Smooth muscle cell of the brain vasculature (primary cell): Measurements from ENCODE around the gene SIK1.
"Not testable (repeated sequence)": the region's sequence is repeated elsewhere in the genome, so short reads cannot be mapped to it uniquely, and the experiment has no call there.

Experiments
- DNase-seq: peaks from one replicate; pipeline ENCODE4 v3.0.0-alpha.2; 2012; ENCODE audit warnings: low read depth, low spot score

The SIK1 gene

DNA sequence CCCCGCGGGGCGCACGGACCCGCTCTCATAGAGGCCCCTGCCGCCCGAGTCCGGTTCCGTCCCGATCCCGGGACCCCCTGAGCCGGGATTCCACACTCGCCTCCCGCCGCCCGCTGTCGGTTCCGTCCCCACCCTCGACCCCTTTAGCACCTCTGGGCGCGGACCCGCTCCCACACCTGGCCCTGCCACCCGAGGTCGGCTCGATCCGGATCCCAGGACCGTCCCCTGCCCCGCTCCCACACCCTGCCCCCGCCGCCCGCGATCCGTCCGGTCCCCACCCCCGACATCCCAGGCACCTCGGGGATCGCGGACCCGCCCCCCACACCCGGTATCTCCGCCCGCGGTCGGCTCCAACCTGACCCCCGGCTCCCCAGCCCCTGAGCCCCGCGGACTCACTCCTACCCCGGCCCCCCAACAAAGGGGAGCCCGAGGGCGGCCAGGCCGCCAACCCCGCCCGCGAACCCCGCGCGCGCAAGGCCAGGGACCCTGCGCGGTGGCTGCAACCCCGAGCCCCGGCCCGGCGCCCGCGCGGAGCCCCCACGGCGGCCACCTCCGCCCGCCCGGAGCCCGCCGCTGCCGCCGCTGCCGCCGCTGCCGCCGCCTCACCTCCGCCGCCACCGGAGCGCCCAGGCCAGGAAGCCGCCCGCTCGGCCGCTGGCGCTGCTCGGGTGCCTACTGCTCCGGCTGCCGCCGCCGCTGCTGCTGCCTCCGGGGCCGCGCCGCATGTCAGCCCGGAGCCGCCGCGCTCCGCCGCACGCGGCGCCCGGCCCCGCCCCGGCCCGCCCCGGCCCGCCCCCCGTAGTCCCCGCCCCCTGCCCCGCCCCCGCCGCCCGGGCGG, at the start of gene SIK1:
Gene SIK1, minus strand, starts transcription at position 728 of the 838 bp plus-strand sequence. CDS start 953 bp downstream, outside the sequence.
- not testable (repeated sequence) for DNase-seq

DNA sequence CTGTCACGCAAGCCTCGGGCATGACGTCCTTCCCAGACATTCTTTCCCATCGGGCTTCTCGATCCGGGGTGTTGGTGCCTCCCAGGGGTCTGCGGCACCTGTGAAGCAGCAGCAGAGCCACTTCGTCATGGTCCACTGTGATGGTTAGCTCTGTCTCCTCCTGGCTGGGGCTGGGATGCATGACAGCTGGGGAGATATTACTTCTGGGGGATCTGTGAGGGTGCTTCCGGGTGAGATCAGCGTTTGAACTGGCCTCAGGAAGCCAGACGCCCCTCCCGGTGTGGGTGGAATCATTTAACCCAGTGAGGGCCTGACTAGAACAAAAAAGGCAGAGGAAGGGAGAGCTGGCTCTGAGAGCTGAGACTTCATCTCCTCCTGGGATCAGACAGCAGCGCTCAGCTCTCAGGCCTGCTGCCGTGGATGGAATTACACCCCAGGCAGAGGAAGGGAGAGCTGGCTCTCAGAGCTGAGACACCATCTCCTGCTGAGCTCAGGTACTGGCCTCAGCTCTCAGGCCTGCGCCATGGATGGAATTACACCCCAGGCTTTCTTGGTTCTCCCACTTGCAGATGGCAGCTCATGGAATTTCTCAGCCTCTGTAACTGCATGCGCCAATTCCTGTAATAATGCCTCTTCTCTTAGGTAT, 44.8 kb upstream of the SIK1 start:
- not testable (repeated sequence) for DNase-seq

DNA sequence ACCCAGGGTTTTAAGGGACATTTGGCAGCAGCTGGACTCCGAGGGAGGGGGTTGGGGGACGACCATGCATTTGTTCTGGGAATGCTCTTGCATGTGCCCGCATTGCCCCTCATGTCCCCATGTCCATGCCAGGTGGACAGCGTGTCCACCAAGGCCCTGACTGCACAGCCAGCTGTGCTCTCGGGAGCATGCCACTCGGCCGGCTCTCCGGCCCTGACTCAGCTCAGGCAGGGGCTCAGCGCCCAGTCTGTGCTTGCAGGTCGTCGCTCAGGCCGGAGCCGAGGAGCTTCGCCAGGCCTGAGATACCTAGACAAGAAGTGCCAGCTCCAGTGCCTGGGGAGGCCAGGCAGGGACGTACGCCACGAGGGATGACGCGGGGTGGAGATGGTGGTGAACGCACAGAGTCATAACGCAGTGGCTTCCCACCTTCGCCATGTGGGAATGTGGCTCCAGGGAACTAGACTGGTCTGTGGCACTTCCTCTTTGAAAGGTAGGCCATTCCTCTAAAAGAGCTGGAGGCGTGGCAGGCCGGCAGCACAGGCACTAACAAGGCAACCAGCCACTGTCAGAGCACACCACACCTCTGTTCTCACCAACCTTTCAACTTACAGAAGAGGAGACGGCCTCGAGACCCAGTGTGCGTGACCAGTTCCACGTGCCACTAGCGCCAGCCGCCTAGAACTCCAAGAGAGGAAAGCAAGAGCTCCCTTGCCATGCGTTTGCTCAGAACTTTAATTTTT, 43.0 kb upstream of the SIK1 start:
- not testable (repeated sequence) for DNase-seq

DNA sequence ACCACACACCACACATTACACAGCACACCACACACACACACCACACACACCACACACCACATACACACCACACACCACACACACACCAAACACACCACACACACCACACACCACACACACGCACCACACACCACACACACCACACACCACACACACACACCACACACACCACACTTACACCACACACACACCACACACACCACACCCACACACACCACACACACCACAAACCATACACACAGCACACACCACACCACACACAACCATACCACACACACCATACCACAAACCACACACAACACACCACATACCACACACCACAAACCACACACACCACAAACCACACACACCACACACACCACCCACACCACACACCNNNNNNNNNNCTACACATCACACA, 40.9 kb upstream of the SIK1 start:
- no peak for DNase-seq

DNA sequence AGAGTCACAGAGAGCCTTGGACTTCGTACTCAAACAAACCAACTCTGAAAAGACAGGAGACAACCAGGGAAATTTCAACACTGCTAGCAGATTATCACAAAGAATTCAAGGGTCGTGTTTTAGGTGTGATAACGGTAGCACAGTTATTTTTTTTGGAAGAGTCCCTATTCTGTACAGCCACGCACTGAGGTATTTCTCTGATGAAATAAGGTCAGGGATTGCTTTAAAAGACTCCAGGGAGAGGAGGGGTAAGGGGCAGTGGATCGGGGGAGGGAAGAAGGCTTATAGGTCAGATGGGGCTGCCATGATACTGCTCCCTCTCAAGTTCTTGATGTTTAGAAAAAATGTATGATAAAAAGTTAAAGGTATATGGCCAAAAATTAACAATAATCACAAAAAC, 38.2 kb upstream of the SIK1 start:
- DNase-seq: not testable (repeated sequence)

DNA sequence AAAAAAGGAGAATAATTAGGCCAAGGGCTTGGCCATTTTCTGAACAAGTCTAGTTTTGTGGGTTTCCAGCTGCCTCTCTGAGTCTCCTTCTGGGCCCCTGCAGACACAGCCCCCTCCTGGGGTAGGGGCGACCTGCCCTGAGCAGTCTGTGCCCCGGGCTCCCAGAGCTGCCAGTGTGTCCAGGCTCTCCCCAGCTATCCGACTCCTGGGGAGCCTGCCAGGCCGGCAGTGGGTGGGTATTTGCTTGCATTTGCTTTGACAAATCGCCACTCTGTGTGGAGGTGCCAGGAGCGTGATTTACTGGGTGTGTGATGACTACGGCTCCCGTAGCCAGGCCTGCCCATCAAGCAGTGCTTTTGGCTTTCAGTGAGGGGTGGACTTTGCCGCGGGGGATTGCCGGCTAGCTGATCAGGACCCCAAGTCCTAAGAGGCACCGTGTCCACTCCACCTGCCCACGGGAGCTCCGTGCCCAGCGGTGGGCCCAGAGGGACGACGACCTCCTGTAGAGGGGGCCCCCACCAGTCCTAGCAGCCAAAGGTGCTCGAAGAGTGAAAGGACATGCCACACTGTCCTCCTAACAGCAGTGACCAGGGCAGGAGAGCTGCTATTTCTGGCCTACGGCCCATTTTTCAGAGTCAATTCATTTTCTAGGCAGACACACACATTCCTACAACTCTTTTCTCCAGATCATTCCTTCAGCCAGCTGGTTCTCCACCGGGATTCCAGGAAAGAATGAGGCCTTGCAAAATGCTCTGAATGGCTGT, 36.7 kb upstream of the SIK1 start:
- not testable (repeated sequence) for DNase-seq

DNA sequence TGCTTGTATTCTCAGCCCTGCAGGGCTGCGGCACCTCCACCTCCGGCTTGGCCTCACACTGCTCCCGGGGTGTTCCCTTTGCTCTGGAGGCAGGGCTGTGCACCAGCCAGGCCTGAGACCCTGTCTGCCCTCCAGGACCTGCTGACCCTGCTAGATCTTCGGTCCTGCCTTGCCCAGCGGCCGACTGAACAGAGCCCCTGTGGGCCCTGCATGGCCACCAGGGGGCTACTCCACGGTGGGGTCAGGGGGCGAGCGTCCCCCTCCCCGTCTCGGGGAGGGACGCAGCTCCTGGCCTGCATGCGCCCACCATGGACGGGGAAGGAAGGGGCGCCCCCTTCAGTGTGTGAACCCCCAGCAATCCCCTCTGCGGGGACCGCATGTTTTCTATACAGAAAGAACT, 36.0 kb upstream of the SIK1 start:
- not testable (repeated sequence) for DNase-seq

DNA sequence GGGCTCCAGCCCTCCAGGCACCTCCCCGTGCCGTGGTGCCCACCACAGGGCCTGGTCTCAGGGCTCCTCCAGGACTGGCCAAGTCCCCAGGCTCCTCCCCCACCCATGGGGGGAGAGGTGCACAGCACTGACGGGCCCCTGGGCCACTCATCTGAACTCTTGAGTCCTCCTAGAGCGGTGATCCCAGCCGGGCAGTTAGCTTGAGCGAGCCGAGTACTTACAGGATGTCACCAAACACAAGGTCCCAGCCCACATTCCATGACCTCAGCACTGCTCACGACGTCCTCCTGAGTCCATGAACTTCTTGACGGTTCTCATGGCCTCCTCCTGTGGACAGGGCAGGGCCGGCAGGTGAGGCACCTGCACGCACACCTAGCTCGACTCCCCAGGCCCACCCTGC, 33.5 kb upstream of the SIK1 start:
- not testable (repeated sequence) for DNase-seq

DNA sequence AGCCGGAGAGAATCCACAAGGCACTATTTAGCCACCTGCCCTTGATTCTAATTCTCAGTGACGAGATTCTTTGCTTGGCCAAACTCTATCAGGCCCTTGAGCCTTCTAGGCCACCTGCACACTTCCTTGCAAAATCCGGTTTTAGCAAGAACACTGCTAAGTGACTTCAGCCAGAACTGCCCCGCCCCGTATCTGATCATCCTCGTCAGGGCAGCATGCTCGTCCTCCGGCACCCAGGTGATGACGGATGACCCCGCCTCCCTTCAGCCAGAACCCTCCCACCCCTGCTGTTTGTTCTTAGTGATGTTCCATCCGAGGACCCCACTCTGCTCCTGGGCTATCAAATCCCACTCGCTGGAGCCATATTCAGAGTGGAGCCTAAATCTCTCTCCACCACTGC, 32.1 kb upstream of the SIK1 start:
- not testable (repeated sequence) for DNase-seq

DNA sequence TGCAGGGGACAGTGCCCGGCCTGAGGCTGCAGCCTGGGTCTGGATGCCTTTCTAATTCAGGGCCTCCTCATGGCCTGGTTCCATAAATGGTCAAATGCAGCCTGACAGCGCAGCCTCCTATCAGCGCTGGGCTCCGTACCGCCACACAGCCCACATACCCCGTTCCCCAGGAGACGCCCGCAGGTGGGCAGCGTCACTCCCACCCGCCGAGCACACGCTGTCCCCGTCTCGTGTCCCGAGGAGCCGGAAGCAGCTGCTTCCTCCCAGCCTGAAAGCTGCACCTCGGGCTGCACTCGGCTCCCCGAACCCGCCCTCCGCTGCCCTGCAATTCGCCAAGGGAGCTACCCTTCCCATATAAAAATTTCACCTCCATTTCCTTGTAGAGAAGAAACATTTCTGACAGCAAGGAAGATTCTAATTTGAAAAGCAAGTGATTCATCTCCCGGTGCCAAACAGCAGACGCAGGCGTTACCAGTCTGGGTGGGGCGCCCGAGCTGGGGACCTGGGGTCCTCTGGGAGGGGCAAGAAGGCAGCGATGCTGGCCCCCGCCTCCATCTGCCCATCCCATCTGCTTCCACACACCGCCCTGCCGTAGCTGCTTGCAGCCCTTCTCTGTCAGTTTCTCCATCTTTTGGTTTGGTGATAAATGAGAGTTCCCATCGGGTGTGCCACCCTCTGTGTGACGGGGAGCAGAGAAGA, 29.8 kb upstream of the SIK1 start:
- not testable (repeated sequence) for DNase-seq

DNA sequence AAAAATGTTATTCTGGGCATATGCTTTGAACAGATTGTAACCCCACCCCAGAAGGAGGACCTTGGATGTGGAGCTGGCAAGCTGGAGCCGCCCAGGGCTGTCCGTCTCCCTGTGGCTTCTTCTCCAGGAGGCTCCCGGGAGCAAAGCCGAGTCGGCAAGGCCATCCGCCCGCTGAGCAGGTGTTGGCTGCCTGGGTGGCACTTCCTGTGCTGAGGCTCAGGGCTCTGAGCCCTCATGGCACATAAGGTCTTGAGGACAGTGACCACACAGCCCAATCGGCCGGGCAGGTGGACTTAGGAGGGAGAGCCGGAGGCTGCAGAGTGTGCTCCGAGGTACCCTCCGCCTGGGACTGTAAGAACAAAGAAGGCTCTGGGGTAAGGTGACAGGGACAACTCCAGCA, 28.8 kb upstream of the SIK1 start:
- not testable (repeated sequence) for DNase-seq

DNA sequence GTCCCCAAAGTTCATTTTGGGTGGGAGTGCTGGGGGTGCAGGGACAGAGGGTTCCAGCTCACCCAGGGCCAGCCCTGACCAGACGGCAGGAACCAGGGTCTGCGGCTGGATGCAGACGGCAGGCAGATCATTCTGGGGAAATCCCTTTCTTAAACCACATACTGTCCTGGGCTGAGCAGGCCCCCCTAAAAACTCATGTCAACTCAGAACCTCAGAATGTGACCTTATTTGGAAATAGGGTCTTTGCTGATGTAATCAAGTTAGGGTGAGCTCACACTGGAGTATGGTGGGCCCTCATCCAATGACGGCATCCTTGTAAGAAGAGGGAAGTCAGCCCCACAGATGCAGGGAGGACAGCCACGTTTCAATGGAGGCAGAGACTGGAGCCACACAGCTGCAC, 27.2 kb upstream of the SIK1 start:
- not testable (repeated sequence) for DNase-seq

DNA sequence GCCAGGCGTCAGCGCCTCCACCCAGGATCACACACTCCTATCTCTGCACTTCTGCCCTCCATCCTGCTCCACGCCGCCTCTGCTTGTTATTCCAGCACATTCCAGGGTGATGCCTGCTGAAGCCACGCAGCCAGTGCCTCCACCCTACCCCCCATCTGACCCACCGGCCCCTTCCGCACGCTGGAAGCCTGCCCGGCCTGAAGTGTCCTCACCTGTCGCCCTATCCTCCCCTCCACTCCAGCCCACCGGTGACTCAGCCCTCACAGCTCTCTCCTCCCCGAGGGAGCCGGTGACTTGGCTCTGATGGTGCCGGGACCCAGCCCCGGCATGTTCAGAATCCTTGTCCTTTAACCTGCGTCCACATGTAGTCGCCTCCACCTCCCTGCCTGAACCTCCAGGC, 24.9 kb upstream of the SIK1 start:
- DNase-seq: not testable (repeated sequence)

DNA sequence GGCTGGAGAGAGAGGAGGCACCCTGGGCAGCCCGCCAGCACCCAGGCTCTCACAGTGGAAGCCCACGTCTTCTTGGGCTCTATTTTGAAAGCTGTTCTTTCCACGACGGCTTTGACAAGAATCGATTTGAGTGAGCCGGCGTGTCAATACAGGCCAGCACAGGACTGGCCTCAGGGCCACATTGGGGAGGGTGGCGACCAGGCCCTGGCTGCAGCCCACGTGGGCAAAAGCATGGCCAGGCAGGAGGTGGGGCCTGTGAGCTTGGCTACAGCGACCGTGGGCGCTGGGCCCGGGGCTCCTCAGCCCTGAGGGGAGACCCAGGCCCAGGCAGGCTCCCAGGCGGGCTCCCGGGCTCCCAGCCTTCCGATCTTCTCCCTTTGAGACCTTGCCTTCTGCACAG, 23.4 kb upstream of the SIK1 start:
- not testable (repeated sequence) for DNase-seq

DNA sequence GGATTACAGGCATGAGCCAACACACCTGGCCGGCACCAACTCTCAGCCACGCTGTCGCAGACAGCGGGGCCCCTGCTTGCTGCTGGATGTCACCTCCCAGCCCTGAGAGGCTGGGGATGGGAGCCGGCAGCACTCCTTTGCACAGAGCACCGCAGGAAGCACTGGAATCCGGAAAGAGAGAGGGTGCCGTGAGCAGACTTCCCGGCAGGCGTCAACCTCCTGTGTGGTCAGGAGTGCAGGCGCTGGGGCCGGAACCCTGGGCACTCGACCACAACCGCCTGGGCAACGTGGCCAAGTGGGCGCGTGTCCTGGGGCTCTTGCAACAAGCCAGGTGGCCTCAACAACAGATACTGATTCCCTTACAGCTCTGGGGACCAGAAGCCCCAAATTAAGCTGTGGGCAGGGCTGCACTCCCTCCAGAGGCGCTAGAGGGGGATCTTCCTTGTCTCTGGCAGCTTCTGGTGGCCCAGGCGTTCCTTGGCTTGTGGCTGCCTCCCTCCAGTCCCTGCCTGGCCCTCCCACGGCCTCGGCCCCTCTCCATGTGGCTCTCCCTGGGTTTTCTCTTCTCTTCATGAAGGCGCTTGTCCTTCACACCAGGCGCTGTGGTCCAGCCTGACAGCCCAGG, 20.5 kb upstream of the SIK1 start:
- not testable (repeated sequence) for DNase-seq

DNA sequence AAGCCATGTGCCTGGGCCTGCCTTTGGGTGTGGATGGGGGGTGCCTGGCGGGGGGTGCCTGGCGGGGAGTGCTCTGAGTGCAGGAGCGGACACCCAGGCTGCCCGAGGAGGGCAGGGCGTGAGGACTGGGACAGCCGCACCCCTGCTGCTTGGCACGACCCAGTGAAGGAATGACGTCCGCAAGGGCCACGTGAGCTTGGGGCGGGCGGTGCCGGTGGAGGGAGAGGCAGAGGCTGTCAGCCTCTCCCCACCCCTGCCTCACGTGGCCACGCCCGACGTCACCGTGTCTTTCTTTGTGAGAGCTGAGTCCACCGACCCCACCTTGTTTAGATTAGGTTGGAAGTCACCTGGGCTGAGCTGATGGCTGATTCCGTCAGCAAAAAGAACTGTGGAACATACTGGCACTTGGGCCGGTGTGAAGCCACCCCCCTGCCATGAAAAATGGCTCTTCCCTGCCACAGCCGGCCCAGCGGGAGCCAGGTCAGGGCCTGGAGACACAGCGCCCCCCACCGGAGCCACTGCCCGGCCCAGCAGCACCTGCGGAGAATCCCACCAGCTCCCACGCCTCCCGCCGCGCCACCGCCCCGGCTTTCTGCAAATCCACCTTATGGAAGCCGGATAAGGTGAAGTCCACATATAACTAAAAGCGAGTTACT, 19.5 kb upstream of the SIK1 start:
- DNase-seq: not testable (repeated sequence)

DNA sequence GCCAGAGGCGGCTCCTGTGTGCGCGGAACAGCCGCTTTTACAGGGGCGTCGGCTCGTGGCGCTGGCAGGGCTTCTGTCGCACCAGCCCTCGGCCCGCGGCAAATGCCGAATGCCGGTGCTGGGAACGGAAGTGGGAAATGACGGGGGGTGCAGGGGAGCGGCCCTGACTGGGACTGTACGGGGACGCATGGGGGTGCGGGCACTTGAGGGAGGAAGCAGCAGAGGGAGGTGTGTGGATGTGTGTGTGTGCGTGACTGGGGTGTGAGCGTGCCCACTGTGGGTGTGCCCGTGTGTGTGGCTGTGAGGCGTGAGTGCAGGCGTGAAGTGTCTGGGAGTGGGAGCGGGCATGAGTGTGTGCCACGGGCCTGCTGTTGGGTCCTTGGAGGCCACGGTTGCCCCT, 17.6 kb upstream of the SIK1 start:
- DNase-seq: not testable (repeated sequence)

DNA sequence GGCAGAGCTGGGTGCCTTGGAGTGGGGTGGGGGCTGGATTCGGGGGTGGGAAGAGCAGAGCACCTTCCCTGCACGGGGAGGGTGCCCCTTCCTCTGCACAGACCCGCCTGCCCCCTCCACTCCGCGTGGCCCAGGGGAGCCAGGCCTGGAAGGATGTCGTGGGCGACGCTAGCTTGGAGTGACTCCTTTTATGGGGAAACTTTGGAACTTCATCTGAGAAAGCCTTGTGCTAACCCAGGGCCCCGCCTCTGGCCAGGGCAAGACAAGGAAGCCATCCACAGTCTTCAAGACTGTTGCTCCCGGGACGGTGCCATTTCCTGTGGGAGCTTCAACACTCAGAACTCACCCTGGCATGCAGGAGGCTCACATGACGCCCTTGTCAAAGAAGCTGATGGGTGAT, 15.6 kb upstream of the SIK1 start:
- not testable (repeated sequence) for DNase-seq

DNA sequence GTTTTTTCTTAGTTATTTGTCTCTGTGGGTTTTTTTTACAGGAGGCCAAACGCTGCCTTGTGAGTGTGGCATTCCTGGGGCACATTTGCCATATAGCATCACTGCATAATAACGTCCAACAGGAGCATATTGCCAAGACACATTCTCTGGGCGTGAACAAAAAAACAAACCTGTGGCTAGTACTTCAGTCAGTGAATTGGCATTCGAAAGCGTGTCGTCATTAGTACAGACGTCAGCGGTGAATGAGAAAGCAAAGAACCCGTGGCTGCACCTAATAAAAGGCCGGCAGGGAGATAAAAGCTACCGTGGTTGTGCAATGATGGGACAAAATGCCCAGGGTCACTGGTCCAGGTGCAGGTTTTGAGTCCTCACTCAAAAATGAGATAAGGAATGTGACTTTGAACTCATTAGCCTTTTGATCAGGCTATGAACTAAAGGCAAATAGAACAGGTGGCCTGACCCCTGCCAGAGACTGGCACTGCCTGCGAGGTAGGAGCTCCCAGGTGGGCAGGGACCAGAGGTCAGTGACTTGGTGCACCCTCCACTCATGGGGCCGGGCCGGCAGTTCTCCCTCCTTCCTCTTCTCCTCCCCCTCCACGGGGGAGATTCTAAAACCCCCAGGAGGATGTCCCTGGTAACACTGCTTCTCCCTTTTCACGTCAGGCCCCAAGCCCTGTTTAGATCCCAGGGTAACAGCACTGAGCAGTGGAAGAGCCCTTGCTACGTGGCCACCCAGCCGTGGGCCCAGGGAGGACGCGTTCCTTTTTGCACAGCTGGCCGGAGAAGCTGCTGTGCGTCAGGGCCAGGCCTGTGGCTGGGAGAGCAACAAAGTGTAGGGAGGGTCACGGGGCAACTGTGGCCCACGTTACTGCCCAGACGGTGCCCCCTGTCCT, 14.2 kb upstream of the SIK1 start:
- not testable (repeated sequence) for DNase-seq
